ENCODE results near the gene ATPAF1. TPM values are rescaled to one million over a fixed set of nuclear protein-coding genes. Genes with fewer than 3 reads are reported as not detected.

Gene ATPAF1
- total and polyA plus RNA-seq, 10 of the 15 experiments (the other 5 are each of a cell fraction or from before 2014, with no cell fraction given), result 15.2 to 93.5 (median 48.4) TPM

GRCh38 chr1:46667782-46668760 is at the start of gene ATPAF1 (continued):
- peak; percentile 31 for TF ChIP-seq BCL3 (IDR thresholded peaks at IDR 0.05; ENCODE audit: borderline replicate concordance, insufficient read depth, low read depth, low read length, poor library complexity, severe bottlenecking)
- TF ChIP-seq MTA3 (IDR thresholded peaks at IDR 0.05; ENCODE audit: borderline replicate concordance, low read length), result no peak
- 0 out of 2 replicates have a peak, but pooled peaks have one; percentile 36 for TF ChIP-seq ASH2L (IDR thresholded peaks at IDR 0.05; ENCODE audit: borderline replicate concordance, low read depth)
- no peak for TF ChIP-seq KAT2A (conservative IDR thresholded peaks at IDR 0.05; ENCODE audit: control insufficient read depth, low read depth, low read length)
- peak; percentile 98 for TF ChIP-seq LARP7 (IDR thresholded peaks at IDR 0.05)
- no peak for TF ChIP-seq SUPT20H (IDR thresholded peaks at IDR 0.05; ENCODE audit: borderline replicate concordance, control insufficient read depth, low read depth, low read length)
- no peak for TF ChIP-seq CREB1 (IDR thresholded peaks at IDR 0.05; ENCODE audit: low read depth)
- TF ChIP-seq PAX8 (IDR thresholded peaks at IDR 0.05), result no peak
- TF ChIP-seq JUNB (IDR thresholded peaks at IDR 0.05), result no peak
- no peak for TF ChIP-seq NFYB (IDR thresholded peaks at IDR 0.05; ENCODE audit: insufficient read depth, low read depth, low read length)
- no peak for TF ChIP-seq CBX3 (IDR thresholded peaks at IDR 0.05; ENCODE audit: borderline replicate concordance, low read depth)
- TF ChIP-seq ELK1 (IDR thresholded peaks at IDR 0.05; ENCODE audit: low read depth, low read length), result 0 out of 2 replicates have a peak, but pooled peaks have one; percentile 18
- TF ChIP-seq PAX5 (IDR thresholded peaks at IDR 0.05; ENCODE audit: borderline replicate concordance, low read depth, low read length), result no peak
- TF ChIP-seq YBX1 (IDR thresholded peaks at IDR 0.05), result no peak
- TF ChIP-seq STAT3 (IDR thresholded peaks at IDR 0.05; ENCODE audit: low read depth, low read length), result no peak
- no peak for TF ChIP-seq MTA2 (IDR thresholded peaks at IDR 0.05; ENCODE audit: low read depth)
- TF ChIP-seq RB1 (IDR thresholded peaks at IDR 0.05; ENCODE audit: borderline replicate concordance), result peak; percentile 97
- TF ChIP-seq SMARCA5 (IDR thresholded peaks at IDR 0.05), result peak; percentile 97
- no peak for TF ChIP-seq FOXK2 (IDR thresholded peaks at IDR 0.05)
- TF ChIP-seq SREBF1 (IDR thresholded peaks at IDR 0.05; ENCODE audit: low read length), result no peak
- TF ChIP-seq MEF2B (IDR thresholded peaks at IDR 0.05; ENCODE audit: partially characterized antibody, poor library complexity, severe bottlenecking), result no peak
- peak; percentile 68 for TF ChIP-seq NKRF (conservative IDR thresholded peaks at IDR 0.05)
- TF ChIP-seq SRF (IDR thresholded peaks at IDR 0.05; ENCODE audit: low read depth in 2 of 2, low read length in 2 of 2), result peak in 1 of 2 experiments; percentile 78; a peak in 3 of 4 replicates
- TF ChIP-seq SKIL (IDR thresholded peaks at IDR 0.05; ENCODE audit: low read depth, poor library complexity, severe bottlenecking), result no peak
